Keratinocyte (primary cell): ENCODE results near the gene ZCCHC24.

ENCODE experiments used
- EZH2 ChIP-seq: IDR thresholded peaks from one replicate; pipeline ENCODE4 v1.6.1; 2012; ENCODE audit warnings: inconsistent platforms, mild to moderate bottlenecking, low read length, moderate library complexity
- TF ChIP-seq, protein P1 (sequence below), 3 experiments: IDR thresholded peaks in 1 of 3; conservative IDR thresholded peaks in 1 of 3; optimal IDR thresholded peaks in 1 of 3; 2 replicates in 2 of 3; 3 replicates in 1 of 3; pipeline versions ENCODE3 to v1.5.1; 2011; ENCODE audit warnings: low read length in 3 of 3, mild to moderate bottlenecking in 3 of 3, moderate library complexity in 2 of 3, control low read depth in 1 of 3, inconsistent platforms in 1 of 3; ENCODE audit not compliant: insufficient read depth in 2 of 3; ENCODE audit errors: extremely low read depth in 1 of 3

DNA sequence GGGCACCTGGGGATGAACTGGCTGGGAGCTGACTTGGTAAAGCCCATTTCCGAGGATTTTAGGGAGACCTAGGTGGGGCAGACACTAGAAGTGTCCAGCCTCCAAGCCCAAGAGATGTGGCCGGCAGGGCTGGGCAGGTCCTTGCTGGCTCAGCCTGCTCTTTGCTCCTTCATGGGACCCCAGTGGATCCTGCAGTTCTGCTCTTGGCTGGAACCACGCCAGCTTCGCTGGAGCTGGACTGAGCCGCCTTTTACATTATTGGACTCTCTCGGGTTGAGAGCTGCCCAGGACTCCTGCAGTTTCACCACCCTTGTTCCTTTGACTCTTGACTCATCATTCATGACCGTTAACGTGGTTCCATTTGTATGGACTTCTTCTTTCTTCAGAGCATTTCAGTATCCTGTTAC lies 92.4 kb downstream of the ZCCHC24 start:
- TF ChIP-seq, protein P1, sequence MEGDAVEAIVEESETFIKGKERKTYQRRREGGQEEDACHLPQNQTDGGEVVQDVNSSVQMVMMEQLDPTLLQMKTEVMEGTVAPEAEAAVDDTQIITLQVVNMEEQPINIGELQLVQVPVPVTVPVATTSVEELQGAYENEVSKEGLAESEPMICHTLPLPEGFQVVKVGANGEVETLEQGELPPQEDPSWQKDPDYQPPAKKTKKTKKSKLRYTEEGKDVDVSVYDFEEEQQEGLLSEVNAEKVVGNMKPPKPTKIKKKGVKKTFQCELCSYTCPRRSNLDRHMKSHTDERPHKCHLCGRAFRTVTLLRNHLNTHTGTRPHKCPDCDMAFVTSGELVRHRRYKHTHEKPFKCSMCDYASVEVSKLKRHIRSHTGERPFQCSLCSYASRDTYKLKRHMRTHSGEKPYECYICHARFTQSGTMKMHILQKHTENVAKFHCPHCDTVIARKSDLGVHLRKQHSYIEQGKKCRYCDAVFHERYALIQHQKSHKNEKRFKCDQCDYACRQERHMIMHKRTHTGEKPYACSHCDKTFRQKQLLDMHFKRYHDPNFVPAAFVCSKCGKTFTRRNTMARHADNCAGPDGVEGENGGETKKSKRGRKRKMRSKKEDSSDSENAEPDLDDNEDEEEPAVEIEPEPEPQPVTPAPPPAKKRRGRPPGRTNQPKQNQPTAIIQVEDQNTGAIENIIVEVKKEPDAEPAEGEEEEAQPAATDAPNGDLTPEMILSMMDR (optimal IDR thresholded peaks at IDR 0.05 in 1 of 3, IDR thresholded peaks at IDR 0.05 in 1 of 3, conservative IDR thresholded peaks at IDR 0.05 in 1 of 3; ENCODE audit: extremely low read depth in 1 of 3, insufficient read depth in 2 of 3, low read length in 3 of 3), result no peak
- TF ChIP-seq EZH2, result no peak
